ENCODE data around the gene CDON.
"Not testable (repeated sequence)": the region's sequence is repeated elsewhere in the genome, so short reads cannot be mapped to it uniquely, and the experiment has no call there.

GRCh38 chr11:125985956-125986355 is 76.7 kb downstream of the CDON start:
- not testable (repeated sequence) for TF ChIP-seq CTCF (IDR thresholded peaks at IDR 0.05; ENCODE audit: insufficient read depth, low read length, poor library complexity, severe bottlenecking); EZH2phosphoT487 (conservative IDR thresholded peaks at IDR 0.05; ENCODE audit: low read length)

Measured in SU-DHL-6 (cell line).